GM12864 (cell line): ENCODE data around the gene ATRN.

Experiments used
- DNase-seq: peaks from one replicate; pipeline ENCODE4 v3.0.0-alpha.2; 2011; ENCODE audit warnings: low read depth
- H3K4me3 ChIP-seq: 2 replicates; pipeline ENCODE4 v1.5.1; 2011; ENCODE audit warnings: mild to moderate bottlenecking, low read depth, low read length, control low read depth
- TF ChIP-seq, protein P1 (sequence below): IDR thresholded peaks from 2 replicates; pipeline ENCODE4 v1.5.1; 2011; ENCODE audit warnings: low read depth, mild to moderate bottlenecking, moderate library complexity, low read length, control low read depth, inconsistent platforms; ENCODE audit errors: missing control alignments

ATRN gene

DNA sequence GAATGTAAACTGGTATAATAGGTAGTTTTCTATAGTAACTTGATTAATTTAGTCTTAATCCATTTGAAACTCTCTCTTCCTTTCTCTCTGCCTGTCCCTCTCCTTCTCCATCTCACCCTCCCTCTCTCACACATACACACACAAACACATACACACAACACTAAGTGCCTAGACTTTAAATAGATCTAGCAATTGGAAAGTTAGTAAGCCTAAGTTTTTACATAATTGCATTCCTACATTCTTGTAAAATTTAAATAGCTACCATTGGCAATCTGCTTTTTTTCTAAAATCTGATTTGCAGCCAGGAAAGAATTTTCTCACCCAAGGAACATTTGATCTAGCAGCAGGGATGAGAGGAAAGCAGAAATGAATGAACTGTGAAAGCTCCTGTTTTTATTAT is 176.7 kb downstream of the ATRN start:
- DNase-seq: no peak
- TF ChIP-seq, protein P1, sequence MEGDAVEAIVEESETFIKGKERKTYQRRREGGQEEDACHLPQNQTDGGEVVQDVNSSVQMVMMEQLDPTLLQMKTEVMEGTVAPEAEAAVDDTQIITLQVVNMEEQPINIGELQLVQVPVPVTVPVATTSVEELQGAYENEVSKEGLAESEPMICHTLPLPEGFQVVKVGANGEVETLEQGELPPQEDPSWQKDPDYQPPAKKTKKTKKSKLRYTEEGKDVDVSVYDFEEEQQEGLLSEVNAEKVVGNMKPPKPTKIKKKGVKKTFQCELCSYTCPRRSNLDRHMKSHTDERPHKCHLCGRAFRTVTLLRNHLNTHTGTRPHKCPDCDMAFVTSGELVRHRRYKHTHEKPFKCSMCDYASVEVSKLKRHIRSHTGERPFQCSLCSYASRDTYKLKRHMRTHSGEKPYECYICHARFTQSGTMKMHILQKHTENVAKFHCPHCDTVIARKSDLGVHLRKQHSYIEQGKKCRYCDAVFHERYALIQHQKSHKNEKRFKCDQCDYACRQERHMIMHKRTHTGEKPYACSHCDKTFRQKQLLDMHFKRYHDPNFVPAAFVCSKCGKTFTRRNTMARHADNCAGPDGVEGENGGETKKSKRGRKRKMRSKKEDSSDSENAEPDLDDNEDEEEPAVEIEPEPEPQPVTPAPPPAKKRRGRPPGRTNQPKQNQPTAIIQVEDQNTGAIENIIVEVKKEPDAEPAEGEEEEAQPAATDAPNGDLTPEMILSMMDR: no peak
- no peak overlapping the region for H3K4me3 ChIP-seq

DNA sequence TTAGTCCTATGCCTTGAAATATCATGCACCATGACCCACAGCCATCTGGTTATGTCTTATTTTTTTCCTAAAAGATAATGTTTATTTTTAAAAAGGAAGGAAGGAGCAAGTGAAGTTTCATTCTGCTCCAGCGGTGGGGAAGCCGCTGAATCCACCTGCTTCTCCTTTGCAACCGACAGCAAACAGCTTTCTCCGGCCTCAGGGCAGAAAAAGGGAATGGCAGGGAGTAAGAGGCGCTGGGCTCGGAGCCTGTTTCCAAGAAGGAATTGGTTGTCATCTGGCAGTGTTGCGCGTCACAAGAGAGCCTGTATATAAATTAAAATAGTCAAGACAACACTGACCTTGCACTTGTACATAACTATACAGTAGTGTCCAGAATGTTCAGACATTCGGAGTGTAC is 178.1 kb downstream of the ATRN start:
- DNase-seq: no peak
- TF ChIP-seq, protein P1: no peak

DNA sequence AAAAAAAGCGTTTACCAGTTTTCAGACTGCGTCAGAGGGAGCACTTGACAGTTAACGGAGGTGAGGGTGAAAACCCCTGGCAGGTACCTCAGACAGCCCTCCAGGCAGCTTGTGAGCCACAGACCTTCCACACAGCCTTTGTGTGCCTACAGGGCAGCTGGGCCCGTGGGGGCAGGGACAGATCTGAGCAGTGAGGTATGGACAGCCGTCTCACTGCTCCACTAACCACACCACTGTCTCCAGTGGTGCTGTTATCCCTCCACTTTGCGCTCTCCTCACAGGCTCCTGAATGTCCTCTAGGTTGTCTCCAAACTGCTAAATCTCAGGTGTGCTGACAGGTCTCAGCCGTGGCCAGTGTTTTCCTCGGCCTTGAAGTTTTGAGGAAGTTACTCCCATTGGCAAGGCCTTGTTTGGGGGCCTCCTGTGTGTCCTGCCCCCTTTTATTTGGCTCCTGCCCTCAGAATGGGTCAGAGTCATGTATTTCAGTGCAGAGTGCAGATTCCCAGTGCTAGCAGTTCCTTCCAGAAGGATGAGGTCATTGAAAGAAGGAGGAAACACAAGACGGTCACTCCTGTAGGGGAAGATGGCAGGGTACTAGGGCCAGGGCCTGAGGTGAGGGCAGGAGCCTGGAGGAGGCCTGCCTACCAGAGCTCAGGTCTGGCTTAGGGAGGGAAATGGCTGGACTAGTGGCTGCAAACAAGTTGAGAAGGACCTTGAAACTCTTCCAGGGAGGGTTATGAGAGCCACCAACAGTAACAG is 180.6 kb downstream of the ATRN start:
- H3K4me3 ChIP-seq: no peak overlapping the region
- TF ChIP-seq, protein P1: no peak
- no peak for DNase-seq

More for the DNA sequence above, 178.1 kb downstream of the ATRN start:
- H3K4me3 ChIP-seq: no peak overlapping the region

DNA sequence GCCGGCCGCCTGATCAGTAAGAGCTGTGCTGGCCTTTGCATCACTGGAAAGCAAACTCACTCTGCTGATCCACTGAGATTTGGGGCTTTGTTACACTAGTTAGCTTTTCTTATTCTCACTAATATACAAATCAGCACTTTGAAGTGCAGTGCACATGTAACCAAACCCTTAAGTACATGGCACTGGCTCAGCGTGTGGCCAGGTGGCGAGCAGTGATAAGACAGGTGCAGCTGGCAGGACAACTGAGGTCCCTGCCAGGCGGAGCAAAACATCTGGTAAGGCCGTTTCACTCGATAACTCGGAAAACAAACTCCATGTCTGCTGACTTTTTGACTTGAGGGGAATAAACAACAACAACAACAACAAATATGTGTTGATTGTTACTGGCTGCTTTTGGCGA is 181.4 kb downstream of the ATRN start:
- no peak overlapping the region for H3K4me3 ChIP-seq
- TF ChIP-seq, protein P1: no peak
- no peak for DNase-seq

DNA sequence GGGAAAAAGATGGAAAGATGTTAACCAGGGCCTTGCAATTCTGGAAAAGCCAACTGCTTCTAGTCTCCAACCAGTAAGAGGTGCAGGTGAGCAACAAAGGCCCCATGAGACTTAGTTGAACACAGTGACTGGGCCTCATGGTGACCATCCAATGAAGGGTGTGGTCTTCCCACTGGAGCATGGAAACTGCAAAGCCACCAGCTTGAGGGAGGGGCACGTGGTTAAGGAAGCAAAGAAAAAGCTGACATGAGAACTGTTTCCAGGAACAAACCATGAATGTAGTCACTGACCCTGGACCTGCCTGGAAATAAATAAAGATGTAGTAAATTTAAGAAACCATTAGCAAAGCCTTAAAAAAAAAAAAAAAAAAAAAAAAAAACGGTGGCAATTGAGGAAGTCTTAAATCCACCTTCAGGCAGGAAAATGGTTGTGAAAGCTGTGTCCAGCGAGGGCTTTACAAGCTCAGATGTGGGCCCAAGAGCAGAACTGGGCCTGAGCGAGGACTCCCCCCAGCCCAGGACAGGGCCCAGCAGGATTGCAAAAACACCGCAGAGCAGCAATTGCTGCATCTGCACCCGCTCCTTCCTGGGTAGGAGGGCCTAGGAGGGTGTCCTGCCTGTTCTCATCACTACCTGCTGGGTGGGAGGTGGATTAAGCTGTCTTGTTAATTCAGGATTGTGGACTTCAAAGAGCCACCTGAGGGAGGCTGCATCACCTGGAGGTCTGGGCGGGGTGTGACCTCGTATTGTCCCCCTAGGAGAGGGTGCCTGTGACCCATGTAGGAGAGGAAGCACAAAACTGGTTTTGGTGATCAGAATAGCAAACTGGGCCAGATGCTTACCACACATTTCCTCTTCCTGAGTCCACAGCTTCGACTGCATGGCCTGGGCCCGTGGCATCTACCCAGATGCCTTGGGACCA is 182.1 kb downstream of the ATRN start:
- TF ChIP-seq, protein P1: no peak
- no peak overlapping the region for H3K4me3 ChIP-seq
- no peak for DNase-seq

DNA sequence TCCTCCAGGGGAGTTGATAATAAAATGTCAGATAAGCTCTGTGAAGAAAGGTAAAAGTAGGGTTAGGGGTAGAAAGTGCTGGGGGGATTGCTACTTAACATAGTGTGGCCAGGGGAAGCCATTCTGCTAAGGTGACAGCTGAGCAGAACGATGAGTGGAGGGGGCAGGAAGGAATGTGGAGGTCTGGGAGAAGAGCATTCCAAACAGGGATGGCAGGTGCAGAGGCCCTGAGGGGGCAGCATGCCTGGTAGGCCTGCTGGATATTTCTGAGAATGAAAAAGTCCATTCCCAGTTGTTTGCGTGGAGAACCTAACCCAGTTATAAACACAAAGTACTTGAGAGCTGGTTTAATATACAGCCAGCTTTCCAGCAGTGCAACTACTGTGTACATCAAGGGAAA is 183.1 kb downstream of the ATRN start:
- no peak for DNase-seq
- TF ChIP-seq, protein P1: no peak

More for the DNA sequence above, 183.1 kb downstream of the ATRN start:
- no peak overlapping the region for H3K4me3 ChIP-seq
